ENCODE data around the gene LRMDA. TPM values are rescaled to one million over a fixed set of nuclear protein-coding genes. Genes with fewer than 3 reads are reported as not detected.

Gene LRMDA
- total RNA-seq, 2 donors from 2014 or later, result 12.2 to 25.4 TPM

GRCh38 chr10:75826846-75827245, 395.4 kb downstream of the LRMDA start:
- Histone ChIP-seq H3K9me3 (no peaks in the 10 kb centered on the region), H3K4me1 (no peaks in the 10 kb centered on the region), H3K36me3 (replicated peaks in 1 of 2; ENCODE audit: insufficient read depth in 1 of 2, low read depth in 2 of 2) (no peaks in the 10 kb centered on the region), H3K4me3 (no peak overlapping the region), H3K27ac (no peak overlapping the region), H3K27me3 (no peaks in the 10 kb centered on the region)
- intact Hi-C loops (cut with DNase I), result no loop called here
- no peak for TF ChIP-seq CTCF (IDR thresholded peaks at IDR 0.05)
- no peak for TF ChIP-seq POLR2A (IDR thresholded peaks at IDR 0.05)
- ATAC-seq, result no peak
- 86 to 91% methylated on average over 5 of the region's 5 CpGs for WGBS, 2 donors
- no peak for DNase-seq

- WGBS, 2 donors, result 77 to 82% methylated on average over 5 of the region's 5 CpGs
- DNase-seq (no peak), ATAC-seq (no peak)
- H3K27me3 ChIP-seq, result no peaks in the 10 kb centered on the region
- H3K4me1 ChIP-seq, result no peaks in the 10 kb centered on the region
- no peak overlapping the region for H3K4me3 ChIP-seq
- H3K9me3 ChIP-seq, result no peaks in the 10 kb centered on the region
- H3K36me3 ChIP-seq (replicated peaks in 1 of 2; ENCODE audit: insufficient read depth in 1 of 2, low read depth in 2 of 2), result no peaks in the 10 kb centered on the region
- intact Hi-C loops (cut with DNase I), result no loop called here
- no peak for TF ChIP-seq POLR2A (IDR thresholded peaks at IDR 0.05)
- no peak for TF ChIP-seq CTCF (IDR thresholded peaks at IDR 0.05)
- H3K27ac ChIP-seq, result no peak overlapping the region
Observed at GRCh38 chr10:75827587-75828021, 396.2 kb downstream of the LRMDA start.

- H3K4me1 ChIP-seq, result no peaks in the 10 kb centered on the region
- WGBS, 2 donors, result 27 to 44% methylated on average over 3 of the region's 3 CpGs
- intact Hi-C loops (cut with DNase I), result no loop called here
- no peaks in the 10 kb centered on the region for H3K36me3 ChIP-seq (replicated peaks in 1 of 2; ENCODE audit: insufficient read depth in 1 of 2, low read depth in 2 of 2)
- no peak overlapping the region for H3K4me3 ChIP-seq
- H3K27ac ChIP-seq, result no peak overlapping the region
- no peaks in the 10 kb centered on the region for H3K9me3 ChIP-seq
- no peaks in the 10 kb centered on the region for H3K27me3 ChIP-seq
- ATAC-seq (no peak), DNase-seq (no peak)
- TF ChIP-seq CTCF (IDR thresholded peaks at IDR 0.05) (no peak), POLR2A (IDR thresholded peaks at IDR 0.05) (no peak)
Observed at GRCh38 chr10:75828413-75828812, 397.0 kb downstream of the LRMDA start.

- WGBS, 2 donors, result 90 to 93% methylated on average over 3 of the region's 3 CpGs
- Histone ChIP-seq H3K27me3 (no peaks in the 10 kb centered on the region), H3K36me3 (replicated peaks in 1 of 2; ENCODE audit: insufficient read depth in 1 of 2, low read depth in 2 of 2) (no peaks in the 10 kb centered on the region), H3K9me3 (no peaks in the 10 kb centered on the region), H3K27ac (no peak overlapping the region), H3K4me3 (no peak overlapping the region), H3K4me1 (no peaks in the 10 kb centered on the region)
- no peak for DNase-seq
- no peak for ATAC-seq
- intact Hi-C loops (cut with DNase I), result no loop called here
- TF ChIP-seq CTCF (IDR thresholded peaks at IDR 0.05), result no peak
Observed at GRCh38 chr10:75836064-75836463, 404.6 kb downstream of the LRMDA start.

- Histone ChIP-seq H3K9me3 (no peaks in the 10 kb centered on the region), H3K27ac (no peak overlapping the region), H3K36me3 (replicated peaks in 1 of 2; ENCODE audit: insufficient read depth in 1 of 2, low read depth in 2 of 2) (no peaks in the 10 kb centered on the region), H3K27me3 (no peaks in the 10 kb centered on the region), H3K4me3 (no peak overlapping the region), H3K4me1 (no peaks in the 10 kb centered on the region)
- WGBS, 2 donors, result 86% methylated on average over 1 of the region's 1 CpG
- TF ChIP-seq POLR2A (IDR thresholded peaks at IDR 0.05), result no peak
- no peak for TF ChIP-seq CTCF (IDR thresholded peaks at IDR 0.05)
- intact Hi-C loops (cut with DNase I), result no loop called here
- ATAC-seq (no peak), DNase-seq (no peak)
Observed at GRCh38 chr10:75838486-75838885, 407.1 kb downstream of the LRMDA start.

Measured in body of pancreas (tissue), 4 donors.